Rectal smooth muscle tissue (tissue), 1 donor: ENCODE results near the gene UBASH3B.

Experiments used
- H3K27ac ChIP-seq: one replicate; pipeline ENCODE4 v1.7.0; 2013; ENCODE audit warnings: low read depth, low read length, inconsistent platforms
- H3K27me3 ChIP-seq: one replicate; pipeline ENCODE4 v1.7.0; 2013; ENCODE audit warnings: low read length; ENCODE audit not compliant: control insufficient read depth, insufficient read depth
- H3K36me3 ChIP-seq: one replicate; pipeline ENCODE4 v1.7.0; 2013; ENCODE audit warnings: low read length; ENCODE audit not compliant: control insufficient read depth, insufficient read depth
- H3K4me1 ChIP-seq: one replicate; pipeline ENCODE4 v1.7.0; 2013; ENCODE audit warnings: low read length; ENCODE audit not compliant: control insufficient read depth, insufficient read depth
- H3K4me3 ChIP-seq: one replicate; pipeline ENCODE4 v1.7.0; 2013; ENCODE audit warnings: low read length
- H3K9ac ChIP-seq: one replicate; pipeline ENCODE4 v1.7.0; 2013; ENCODE audit warnings: low read length

The UBASH3B gene

GRCh38 chr11:122780296-122780949, 124.9 kb downstream of the UBASH3B start:
- no peaks in the 10 kb centered on the region for H3K27me3 ChIP-seq
- no peak overlapping the region for H3K4me3 ChIP-seq
- H3K9ac ChIP-seq, result no peak overlapping the region
- no peak overlapping the region for H3K27ac ChIP-seq
- peaks cover 5% of the 10 kb centered on the region for H3K4me1 ChIP-seq
- H3K36me3 ChIP-seq, result no peaks in the 10 kb centered on the region

GRCh38 chr11:122781378-122782195, 126.1 kb downstream of the UBASH3B start:
- Histone ChIP-seq H3K27ac (no peak overlapping the region), H3K9ac (no peak overlapping the region), H3K27me3 (no peaks in the 10 kb centered on the region), H3K36me3 (no peaks in the 10 kb centered on the region), H3K4me3 (no peak overlapping the region), H3K4me1 (peaks cover 5% of the 10 kb centered on the region)

DNA sequence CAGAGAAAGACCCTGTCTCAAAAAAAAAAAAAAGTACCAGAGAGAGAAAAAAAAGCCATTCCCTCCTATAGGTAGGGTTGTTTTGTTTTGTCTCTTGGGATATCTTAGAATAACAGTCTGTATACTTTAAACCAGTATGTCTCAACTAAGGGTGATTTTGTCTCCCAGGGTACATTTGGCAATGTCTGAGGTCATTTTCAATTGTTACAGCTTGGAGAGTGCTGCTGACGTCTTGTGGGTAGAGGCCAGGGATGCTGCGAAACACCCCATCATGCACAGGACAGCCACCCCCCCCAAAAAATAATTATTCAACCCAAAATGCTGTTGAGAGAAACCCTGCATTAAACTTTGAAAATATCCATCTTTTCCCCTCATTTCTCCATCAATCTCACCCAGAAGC, 126.7 kb downstream of the UBASH3B start:
- Histone ChIP-seq H3K4me3 (no peak overlapping the region), H3K9ac (no peak overlapping the region), H3K27me3 (no peaks in the 10 kb centered on the region), H3K27ac (no peak overlapping the region), H3K4me1 (peaks cover 5% of the 10 kb centered on the region), H3K36me3 (no peaks in the 10 kb centered on the region)

DNA sequence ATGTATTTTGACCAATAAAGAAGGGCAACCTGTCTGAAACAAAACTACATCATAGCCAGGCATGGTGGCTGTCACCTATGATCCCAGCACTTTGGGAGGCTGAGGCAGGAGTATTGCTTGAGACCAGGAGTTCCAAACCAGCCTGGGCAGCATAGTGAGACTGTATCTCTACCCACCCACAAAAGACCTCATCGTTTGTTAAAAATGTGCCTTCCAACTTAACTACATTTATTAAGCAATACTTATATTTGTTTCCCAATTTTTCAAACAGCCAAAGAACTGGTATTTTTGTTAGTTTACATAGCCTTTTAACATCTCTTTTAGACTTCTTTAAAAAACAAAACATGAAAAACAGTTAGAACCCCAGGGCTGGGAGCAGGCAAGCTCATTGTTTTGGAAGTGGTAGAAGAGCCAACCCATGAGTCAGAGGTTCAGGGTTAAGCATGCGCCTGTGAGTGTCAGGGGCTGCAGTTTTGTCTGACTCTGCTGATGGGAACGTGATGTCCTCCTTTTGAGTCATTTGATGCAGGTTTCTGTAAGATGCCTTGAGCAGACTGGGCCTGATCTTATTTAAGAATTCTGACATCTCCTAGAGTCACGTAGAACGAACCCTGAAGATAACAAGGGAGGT, 128.9 kb downstream of the UBASH3B start:
- H3K27ac ChIP-seq, result no peak overlapping the region
- H3K4me1 ChIP-seq, result peaks cover 5% of the 10 kb centered on the region
- H3K36me3 ChIP-seq, result peaks cover 4% of the 10 kb centered on the region
- H3K4me3 ChIP-seq, result no peak overlapping the region
- H3K27me3 ChIP-seq, result no peaks in the 10 kb centered on the region
- H3K9ac ChIP-seq, result no peak overlapping the region

- Histone ChIP-seq H3K36me3 (peaks cover 4% of the 10 kb centered on the region), H3K27me3 (no peaks in the 10 kb centered on the region), H3K4me3 (no peak overlapping the region), H3K27ac (no peak overlapping the region), H3K9ac (no peak overlapping the region), H3K4me1 (peaks cover 5% of the 10 kb centered on the region)
Measured at GRCh38 chr11:122785031-122785541, 129.6 kb downstream of the UBASH3B start.

GRCh38 chr11:122786896-122787295, 131.4 kb downstream of the UBASH3B start:
- H3K9ac ChIP-seq, result no peak overlapping the region

GRCh38 chr11:122788781-122789535, 133.4 kb downstream of the UBASH3B start:
- Histone ChIP-seq H3K27ac (no peak overlapping the region), H3K4me3 (no peak overlapping the region), H3K4me1 (peaks cover 2% of the 10 kb centered on the region), H3K9ac (no peak overlapping the region), H3K36me3 (peaks cover 4% of the 10 kb centered on the region), H3K27me3 (no peaks in the 10 kb centered on the region)

More at GRCh38 chr11:122786896-122787295, 131.4 kb downstream of the UBASH3B start:
- Histone ChIP-seq H3K4me3 (no peak overlapping the region), H3K4me1 (peaks cover 2% of the 10 kb centered on the region), H3K27ac (no peak overlapping the region), H3K36me3 (peaks cover 4% of the 10 kb centered on the region), H3K27me3 (no peaks in the 10 kb centered on the region)

DNA sequence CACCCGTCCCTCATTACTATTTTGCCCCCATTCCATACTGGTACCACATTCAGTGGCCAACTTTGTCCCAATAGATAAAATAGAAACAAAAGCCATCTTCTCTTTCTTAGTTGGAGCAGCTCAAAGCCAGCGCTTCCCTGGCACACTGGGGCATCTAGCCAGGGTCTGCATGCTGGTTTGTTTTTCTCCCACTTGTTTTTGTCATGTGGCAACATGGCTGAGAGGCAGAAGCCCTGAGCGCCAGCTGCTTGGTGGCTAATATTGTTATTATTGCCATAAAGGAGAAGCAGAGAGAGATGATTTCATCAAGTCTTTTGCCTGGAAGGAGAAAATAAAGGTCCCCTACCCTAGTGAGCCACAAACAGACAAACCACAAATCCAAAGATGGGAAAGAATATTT, 134.4 kb downstream of the UBASH3B start:
- H3K4me1 ChIP-seq, result no peaks in the 10 kb centered on the region
- peaks cover 4% of the 10 kb centered on the region for H3K36me3 ChIP-seq
- no peak overlapping the region for H3K27ac ChIP-seq
- H3K9ac ChIP-seq, result no peak overlapping the region
- H3K4me3 ChIP-seq, result no peak overlapping the region
- no peaks in the 10 kb centered on the region for H3K27me3 ChIP-seq

DNA sequence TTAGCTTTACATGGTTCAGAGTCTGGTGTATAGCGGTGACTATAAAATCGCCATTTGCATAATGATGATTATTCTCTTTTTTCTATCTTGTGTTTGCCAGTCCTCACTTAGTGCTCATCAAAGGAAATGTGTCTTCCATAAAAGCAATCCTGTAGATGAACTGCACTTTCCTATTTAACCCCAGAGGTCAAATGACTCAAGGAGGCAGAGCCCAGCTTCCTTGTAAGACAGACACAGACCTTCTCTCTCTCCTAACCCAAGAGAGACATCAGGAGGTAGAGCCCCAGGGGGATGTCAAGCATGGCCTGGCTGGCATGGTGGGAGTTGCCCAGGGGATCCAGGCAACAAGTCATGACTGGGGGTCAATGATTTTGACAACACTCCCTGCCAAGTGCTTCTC, 135.9 kb downstream of the UBASH3B start:
- no peak overlapping the region for H3K27ac ChIP-seq
- H3K27me3 ChIP-seq, result no peaks in the 10 kb centered on the region
- H3K4me1 ChIP-seq, result no peaks in the 10 kb centered on the region
- H3K4me3 ChIP-seq, result no peak overlapping the region
- H3K36me3 ChIP-seq, result peaks cover 4% of the 10 kb centered on the region
- no peak overlapping the region for H3K9ac ChIP-seq

GRCh38 chr11:122791836-122792235, 136.3 kb downstream of the UBASH3B start:
- no peaks in the 10 kb centered on the region for H3K27me3 ChIP-seq
- no peak overlapping the region for H3K27ac ChIP-seq
- no peak overlapping the region for H3K9ac ChIP-seq
- H3K4me3 ChIP-seq, result no peak overlapping the region
- no peaks in the 10 kb centered on the region for H3K4me1 ChIP-seq
- H3K36me3 ChIP-seq, result peaks cover 4% of the 10 kb centered on the region

- Histone ChIP-seq H3K9ac (no peak overlapping the region), H3K36me3 (peaks cover 4% of the 10 kb centered on the region), H3K4me1 (no peaks in the 10 kb centered on the region), H3K27me3 (no peaks in the 10 kb centered on the region), H3K4me3 (no peak overlapping the region), H3K27ac (no peak overlapping the region)
Measured at GRCh38 chr11:122793515-122793914, 138.0 kb downstream of the UBASH3B start.

DNA sequence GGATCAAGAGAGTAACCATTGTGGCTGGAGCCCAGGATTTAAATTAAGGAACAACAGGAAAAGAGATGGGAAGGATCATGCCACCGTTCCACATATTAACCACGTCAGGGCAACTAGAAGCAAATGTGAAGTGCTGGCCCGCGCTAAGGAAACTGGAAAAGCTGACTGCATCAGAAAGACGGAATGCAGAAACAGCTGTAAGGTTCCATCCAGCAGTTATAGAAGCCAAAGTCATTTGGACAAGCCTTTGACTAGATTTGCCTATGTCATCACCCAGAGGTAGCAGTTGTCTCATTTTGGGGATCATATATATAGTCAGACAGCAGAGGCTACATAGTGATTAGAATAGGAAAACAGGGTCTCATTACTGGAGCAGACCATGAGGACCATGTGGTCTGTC, 139.8 kb downstream of the UBASH3B start:
- no peaks in the 10 kb centered on the region for H3K4me1 ChIP-seq
- no peak overlapping the region for H3K9ac ChIP-seq
- no peaks in the 10 kb centered on the region for H3K36me3 ChIP-seq
- no peaks in the 10 kb centered on the region for H3K27me3 ChIP-seq
- H3K4me3 ChIP-seq, result no peak overlapping the region
- H3K27ac ChIP-seq, result no peak overlapping the region
